RCC 7860 (cell line): ENCODE results near the gene POSTN.

Experiments used
- DNase-seq: peaks from one replicate; pipeline ENCODE4 v3.0.0-alpha.2; 2015; ENCODE audit warnings: low spot score
- FAIRE-seq: peaks from 2 replicates; lab custom pipeline; 2012; peaks lifted over from hg19 to GRCh38; lab: Jason Lieb, UNC

The POSTN gene

GRCh38 chr13:37598597-37598996 lies at the start of gene POSTN:
POSTN (minus strand) TSS chr13:37598768; CDS start chr13:37598726, 42 bp downstream.
- no peak for DNase-seq
- FAIRE-seq = no peak

- no peak for FAIRE-seq
- no peak for DNase-seq
Observed at GRCh38 chr13:37647031-37647650, 48.6 kb upstream of the POSTN start.

GRCh38 chr13:37646531-37646930 lies 48.0 kb upstream of the POSTN start:
- DNase-seq (no peak), FAIRE-seq (no peak)

GRCh38 chr13:37645181-37645740 lies 46.7 kb upstream of the POSTN start:
- FAIRE-seq (no peak), DNase-seq (no peak)

GRCh38 chr13:37641391-37641790 lies 42.8 kb upstream of the POSTN start:
- FAIRE-seq = no peak
- DNase-seq = no peak

GRCh38 chr13:37640499-37640898 lies 41.9 kb upstream of the POSTN start:
- FAIRE-seq (peak; percentile 84), DNase-seq (peak; percentile 67)

GRCh38 chr13:37636701-37637100 lies 38.1 kb upstream of the POSTN start:
- FAIRE-seq = no peak
- no peak for DNase-seq

GRCh38 chr13:37632294-37632693 lies 33.7 kb upstream of the POSTN start:
- FAIRE-seq (no peak), DNase-seq (no peak)

GRCh38 chr13:37627428-37627827 lies 28.9 kb upstream of the POSTN start:
- DNase-seq (no peak), FAIRE-seq (no peak)

GRCh38 chr13:37621811-37622361 lies 23.3 kb upstream of the POSTN start:
- FAIRE-seq (no peak), DNase-seq (no peak)

GRCh38 chr13:37618554-37618953 lies 20.0 kb upstream of the POSTN start:
- peak; percentile 75 for FAIRE-seq
- DNase-seq = peak; percentile 51

GRCh38 chr13:37617173-37617572 lies 18.6 kb upstream of the POSTN start:
- peak; percentile 98 for DNase-seq
- FAIRE-seq = peak; percentile 98

- FAIRE-seq (no peak), DNase-seq (peak; percentile 45)
Observed at GRCh38 chr13:37616131-37616530, 17.6 kb upstream of the POSTN start.

- DNase-seq (peak; percentile 17), FAIRE-seq (no peak)
Observed at GRCh38 chr13:37615276-37615675, 16.7 kb upstream of the POSTN start.

GRCh38 chr13:37613638-37614037 lies 15.1 kb upstream of the POSTN start:
- FAIRE-seq (no peak), DNase-seq (no peak)

GRCh38 chr13:37613236-37613635 lies 14.7 kb upstream of the POSTN start:
- DNase-seq = no peak

GRCh38 chr13:37608750-37609339 lies 10.3 kb upstream of the POSTN start:
- FAIRE-seq (peak; percentile 43), DNase-seq (no peak)

More at GRCh38 chr13:37613236-37613635, 14.7 kb upstream of the POSTN start:
- no peak for FAIRE-seq

- FAIRE-seq = peak; percentile 58
- peak; percentile 22 for DNase-seq
Observed at GRCh38 chr13:37602733-37603381, 4.3 kb upstream of the POSTN start.

- no peak for DNase-seq
- no peak for FAIRE-seq
Observed at GRCh38 chr13:37601648-37602440, 3.3 kb upstream of the POSTN start.

- DNase-seq = no peak
- FAIRE-seq = no peak
Observed at GRCh38 chr13:37599519-37599918, 951 bp upstream of the POSTN start.
